ENCODE measurements around the gene ZGLP1. TPM values are rescaled to one million over a fixed set of nuclear protein-coding genes. Genes with fewer than 3 reads are reported as not detected.

ZGLP1 gene
- total and polyA plus RNA-seq, 2 of the 13 experiments (the other 11 are each of a cell fraction or from before 2014, with no cell fraction given) = 2.4 to 3.0 TPM

DNA sequence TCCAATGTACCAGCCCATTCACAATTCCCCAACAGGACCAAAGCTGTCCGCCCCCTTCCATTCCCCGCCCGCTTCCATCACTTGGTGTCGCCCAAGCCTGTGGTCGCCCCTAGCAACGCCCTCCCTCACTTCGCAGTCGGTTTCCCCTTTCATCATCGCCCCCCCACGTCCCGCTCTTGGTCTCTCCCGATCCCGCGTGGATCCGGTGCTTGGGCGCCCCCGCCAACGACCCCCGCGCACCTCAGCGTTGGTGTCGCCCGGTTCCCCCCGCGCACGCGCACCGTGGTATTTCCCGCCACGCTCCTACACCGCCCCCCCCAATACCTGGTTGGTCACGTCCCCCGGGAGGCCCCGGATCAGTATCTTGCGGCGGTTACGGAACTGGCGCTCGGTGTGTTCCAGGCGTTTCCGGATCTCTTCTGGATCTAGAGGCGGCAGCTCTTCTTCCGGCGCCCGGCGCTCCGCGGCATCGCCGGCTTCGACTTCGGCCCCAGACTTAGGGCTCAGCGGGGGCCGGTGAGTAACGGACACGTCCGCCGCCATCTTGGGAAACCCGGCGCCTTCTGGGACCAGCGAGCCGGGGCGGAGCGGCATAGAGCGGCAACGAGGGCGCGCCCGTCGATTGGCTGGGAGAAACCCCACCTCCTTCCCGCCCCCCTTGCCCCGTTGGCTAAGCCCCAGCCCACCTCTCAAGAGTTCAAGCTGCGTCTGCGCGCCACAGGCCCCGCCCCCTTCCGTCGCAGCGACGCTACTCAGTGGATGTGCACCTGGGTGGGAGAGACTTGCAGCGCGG lies 23.5 kb upstream of the ZGLP1 start, which contains the start of gene RAVER1 (continued):
- TF ChIP-seq, protein P1, sequence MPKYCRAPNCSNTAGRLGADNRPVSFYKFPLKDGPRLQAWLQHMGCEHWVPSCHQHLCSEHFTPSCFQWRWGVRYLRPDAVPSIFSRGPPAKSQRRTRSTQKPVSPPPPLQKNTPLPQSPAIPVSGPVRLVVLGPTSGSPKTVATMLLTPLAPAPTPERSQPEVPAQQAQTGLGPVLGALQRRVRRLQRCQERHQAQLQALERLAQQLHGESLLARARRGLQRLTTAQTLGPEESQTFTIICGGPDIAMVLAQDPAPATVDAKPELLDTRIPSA (CRISPR knock-in tag; IDR thresholded peaks at IDR 0.05; ENCODE audit: borderline replicate concordance) = no peak
- TF ChIP-seq RFX1 (IDR thresholded peaks at IDR 0.05) (peak; percentile 83), SOX5 (CRISPR knock-in tag; IDR thresholded peaks at IDR 0.05; ENCODE audit: borderline replicate concordance) (no peak), KIAA2018 (CRISPR knock-in tag; IDR thresholded peaks at IDR 0.05; ENCODE audit: borderline replicate concordance) (no peak), ASH2L (IDR thresholded peaks at IDR 0.05; ENCODE audit: insufficient read length, low read depth, low read length) (peak; percentile 87), HBP1 (CRISPR knock-in tag; IDR thresholded peaks at IDR 0.05; ENCODE audit: low read depth) (peak; percentile 74; the same call in 1 of the 2 replicates), MIXL1 (CRISPR knock-in tag; IDR thresholded peaks at IDR 0.05) (no peak), NR3C1 (CRISPR knock-in tag; IDR thresholded peaks at IDR 0.05) (no peak), ZNF678 (CRISPR knock-in tag; IDR thresholded peaks at IDR 0.05) (peak; percentile 86; the same call in 1 of the 2 replicates), SAFB2 (CRISPR knock-in tag; IDR thresholded peaks at IDR 0.05; ENCODE audit: borderline replicate concordance, low read depth) (peak; percentile 52; the same call in 1 of the 2 replicates)
- TF ChIP-seq, protein P2, sequence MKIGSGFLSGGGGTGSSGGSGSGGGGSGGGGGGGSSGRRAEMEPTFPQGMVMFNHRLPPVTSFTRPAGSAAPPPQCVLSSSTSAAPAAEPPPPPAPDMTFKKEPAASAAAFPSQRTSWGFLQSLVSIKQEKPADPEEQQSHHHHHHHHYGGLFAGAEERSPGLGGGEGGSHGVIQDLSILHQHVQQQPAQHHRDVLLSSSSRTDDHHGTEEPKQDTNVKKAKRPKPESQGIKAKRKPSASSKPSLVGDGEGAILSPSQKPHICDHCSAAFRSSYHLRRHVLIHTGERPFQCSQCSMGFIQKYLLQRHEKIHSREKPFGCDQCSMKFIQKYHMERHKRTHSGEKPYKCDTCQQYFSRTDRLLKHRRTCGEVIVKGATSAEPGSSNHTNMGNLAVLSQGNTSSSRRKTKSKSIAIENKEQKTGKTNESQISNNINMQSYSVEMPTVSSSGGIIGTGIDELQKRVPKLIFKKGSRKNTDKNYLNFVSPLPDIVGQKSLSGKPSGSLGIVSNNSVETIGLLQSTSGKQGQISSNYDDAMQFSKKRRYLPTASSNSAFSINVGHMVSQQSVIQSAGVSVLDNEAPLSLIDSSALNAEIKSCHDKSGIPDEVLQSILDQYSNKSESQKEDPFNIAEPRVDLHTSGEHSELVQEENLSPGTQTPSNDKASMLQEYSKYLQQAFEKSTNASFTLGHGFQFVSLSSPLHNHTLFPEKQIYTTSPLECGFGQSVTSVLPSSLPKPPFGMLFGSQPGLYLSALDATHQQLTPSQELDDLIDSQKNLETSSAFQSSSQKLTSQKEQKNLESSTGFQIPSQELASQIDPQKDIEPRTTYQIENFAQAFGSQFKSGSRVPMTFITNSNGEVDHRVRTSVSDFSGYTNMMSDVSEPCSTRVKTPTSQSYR (CRISPR knock-in tag; IDR thresholded peaks at IDR 0.05; ENCODE audit: borderline replicate concordance) = no peak
- TF ChIP-seq, protein P3, sequence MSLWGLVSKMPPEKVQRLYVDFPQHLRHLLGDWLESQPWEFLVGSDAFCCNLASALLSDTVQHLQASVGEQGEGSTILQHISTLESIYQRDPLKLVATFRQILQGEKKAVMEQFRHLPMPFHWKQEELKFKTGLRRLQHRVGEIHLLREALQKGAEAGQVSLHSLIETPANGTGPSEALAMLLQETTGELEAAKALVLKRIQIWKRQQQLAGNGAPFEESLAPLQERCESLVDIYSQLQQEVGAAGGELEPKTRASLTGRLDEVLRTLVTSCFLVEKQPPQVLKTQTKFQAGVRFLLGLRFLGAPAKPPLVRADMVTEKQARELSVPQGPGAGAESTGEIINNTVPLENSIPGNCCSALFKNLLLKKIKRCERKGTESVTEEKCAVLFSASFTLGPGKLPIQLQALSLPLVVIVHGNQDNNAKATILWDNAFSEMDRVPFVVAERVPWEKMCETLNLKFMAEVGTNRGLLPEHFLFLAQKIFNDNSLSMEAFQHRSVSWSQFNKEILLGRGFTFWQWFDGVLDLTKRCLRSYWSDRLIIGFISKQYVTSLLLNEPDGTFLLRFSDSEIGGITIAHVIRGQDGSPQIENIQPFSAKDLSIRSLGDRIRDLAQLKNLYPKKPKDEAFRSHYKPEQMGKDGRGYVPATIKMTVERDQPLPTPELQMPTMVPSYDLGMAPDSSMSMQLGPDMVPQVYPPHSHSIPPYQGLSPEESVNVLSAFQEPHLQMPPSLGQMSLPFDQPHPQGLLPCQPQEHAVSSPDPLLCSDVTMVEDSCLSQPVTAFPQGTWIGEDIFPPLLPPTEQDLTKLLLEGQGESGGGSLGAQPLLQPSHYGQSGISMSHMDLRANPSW (CRISPR knock-in tag; IDR thresholded peaks at IDR 0.05; ENCODE audit: borderline replicate concordance) = no peak; the same call in 1 of the 2 replicates

Data from HepG2 (cell line).